BJ (cell line): ENCODE data around the gene SLC25A51. TPM values are rescaled to one million over a fixed set of nuclear protein-coding genes. Genes with fewer than 3 reads are reported as not detected.

ENCODE experiments used
- CTCF ChIA-PET: fragments of 350-600 bp; formaldehyde crosslinking; extraction: SDS; loops from one replicate; lab custom pipeline; 2021; ENCODE audit warnings: antibody characterized with exemption, inconsistent platforms; lab: Yijun Ruan, JAX
- POLR2A ChIA-PET: fragments of 300-600 bp; sonication (Branson Sonifier 250); formaldehyde crosslinking; extraction: SDS; loops from one replicate; lab custom pipeline; 2021; ENCODE audit warnings: antibody characterized with exemption; lab: Charles Lee
- DNase-seq: peaks from one replicate; pipeline ENCODE4 v3.0.0-alpha.2; 2011; ENCODE audit warnings: low read depth
- H3K27me3 ChIP-seq: 2 replicates; pipeline ENCODE4 v1.6.0; 2011; ENCODE audit warnings: low read length; ENCODE audit not compliant: control insufficient read depth, insufficient read depth
- H3K36me3 ChIP-seq: 2 replicates; pipeline ENCODE4 v1.5.1; 2011; ENCODE audit warnings: low read length; ENCODE audit not compliant: control insufficient read depth, insufficient read depth
- H3K4me3 ChIP-seq: 2 replicates; pipeline ENCODE4 v1.5.1; 2011; ENCODE audit warnings: low read depth, mild to moderate bottlenecking, control low read depth, low read length
- polyA plus RNA-seq: library from polyadenylated mRNA; depleted of rRNA; stranded (reverse); fragments of >200 nt; gene quantifications from 2 replicates; pipeline ENCODE4 v1.2.3, GENCODE V29; 2011
- TF ChIP-seq, protein P1 (sequence below): IDR thresholded peaks from 2 replicates; pipeline ENCODE4 v1.5.1; 2011; ENCODE audit warnings: low read depth, mild to moderate bottlenecking, control low read depth, inconsistent platforms, low read length, moderate library complexity; ENCODE audit not compliant: insufficient read depth

Gene SLC25A51
- polyA plus RNA-seq, 1 experiment, result 15.6 TPM

DNA sequence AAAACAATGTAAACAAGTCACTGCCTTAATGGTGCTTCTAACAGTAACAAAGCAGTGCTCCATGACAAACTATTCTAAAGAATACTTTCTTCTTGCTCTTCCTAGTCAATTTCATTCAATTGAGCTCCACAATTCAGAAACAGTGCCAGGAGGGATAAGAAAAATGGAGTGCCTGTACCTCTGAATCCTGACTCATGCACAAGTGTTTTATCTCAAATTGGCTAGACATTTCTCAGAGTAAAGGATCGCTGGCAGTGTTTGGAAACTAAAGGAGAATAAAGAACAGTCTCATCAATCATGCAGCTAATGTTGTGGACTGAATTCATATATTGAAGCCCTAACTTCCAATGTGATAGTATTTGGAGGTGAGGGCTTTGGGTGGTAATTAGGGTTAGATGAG lies 27.6 kb downstream of the SLC25A51 start:
- no peak for DNase-seq
- TF ChIP-seq, protein P1, sequence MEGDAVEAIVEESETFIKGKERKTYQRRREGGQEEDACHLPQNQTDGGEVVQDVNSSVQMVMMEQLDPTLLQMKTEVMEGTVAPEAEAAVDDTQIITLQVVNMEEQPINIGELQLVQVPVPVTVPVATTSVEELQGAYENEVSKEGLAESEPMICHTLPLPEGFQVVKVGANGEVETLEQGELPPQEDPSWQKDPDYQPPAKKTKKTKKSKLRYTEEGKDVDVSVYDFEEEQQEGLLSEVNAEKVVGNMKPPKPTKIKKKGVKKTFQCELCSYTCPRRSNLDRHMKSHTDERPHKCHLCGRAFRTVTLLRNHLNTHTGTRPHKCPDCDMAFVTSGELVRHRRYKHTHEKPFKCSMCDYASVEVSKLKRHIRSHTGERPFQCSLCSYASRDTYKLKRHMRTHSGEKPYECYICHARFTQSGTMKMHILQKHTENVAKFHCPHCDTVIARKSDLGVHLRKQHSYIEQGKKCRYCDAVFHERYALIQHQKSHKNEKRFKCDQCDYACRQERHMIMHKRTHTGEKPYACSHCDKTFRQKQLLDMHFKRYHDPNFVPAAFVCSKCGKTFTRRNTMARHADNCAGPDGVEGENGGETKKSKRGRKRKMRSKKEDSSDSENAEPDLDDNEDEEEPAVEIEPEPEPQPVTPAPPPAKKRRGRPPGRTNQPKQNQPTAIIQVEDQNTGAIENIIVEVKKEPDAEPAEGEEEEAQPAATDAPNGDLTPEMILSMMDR, result no peak
- Histone ChIP-seq H3K27me3 (no peaks in the 10 kb centered on the region), H3K4me3 (no peak overlapping the region), H3K36me3 (0 out of 2 replicates have a peak, but pooled peaks cover 2% of the 10 kb centered on the region)
- ChIA-PET POLR2A (no interaction called here), CTCF (interaction anchor here (1.7 kb wide), 1 partner anchor 8 kb away, joined by 4 read pairs; no protein-coding TSS in a partner anchor)

DNA sequence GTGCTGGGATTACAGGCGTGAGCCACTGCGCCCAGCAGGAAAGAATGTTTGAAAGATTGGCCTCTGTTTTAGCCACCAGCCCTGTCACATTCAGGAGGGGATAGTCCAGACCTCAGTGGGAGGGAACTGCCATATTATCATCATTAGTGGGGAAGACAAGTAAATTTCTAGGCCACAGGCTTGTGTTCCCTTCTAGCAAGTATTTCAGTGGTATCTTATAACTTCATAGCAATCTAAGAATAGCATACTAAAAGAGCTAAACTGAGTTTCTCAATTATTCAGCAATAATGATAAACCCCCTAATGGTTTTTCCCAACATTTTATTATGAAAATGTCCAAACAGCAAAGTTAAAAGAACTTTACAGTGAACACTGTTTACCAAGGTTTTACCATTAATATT lies 30.0 kb downstream of the SLC25A51 start:
- ChIA-PET POLR2A (no interaction called here), CTCF (no interaction called here)
- 0 out of 2 replicates have a peak, but pooled peaks cover 1% of the 10 kb centered on the region for H3K36me3 ChIP-seq
- DNase-seq, result no peak
- no peaks in the 10 kb centered on the region for H3K27me3 ChIP-seq
- TF ChIP-seq, protein P1, result no peak
- H3K4me3 ChIP-seq, result no peak overlapping the region

DNA sequence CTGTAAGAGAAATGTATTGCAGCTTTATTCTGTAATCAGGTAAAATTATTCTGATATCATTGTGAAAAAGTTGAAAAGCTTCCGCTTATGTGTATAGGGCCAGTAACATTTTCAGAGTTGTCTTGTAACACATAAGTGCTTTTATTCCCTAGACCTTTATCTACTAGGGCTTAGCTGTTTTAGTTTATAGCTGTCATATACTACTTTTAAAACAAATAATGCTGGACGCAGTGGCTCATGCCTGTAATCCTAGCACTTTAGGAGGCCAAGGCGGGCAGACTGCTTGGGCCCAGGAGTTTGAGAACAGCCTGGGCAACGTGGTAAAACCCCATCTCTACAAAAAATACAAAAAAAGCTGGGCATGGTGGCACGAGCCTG lies 33.1 kb downstream of the SLC25A51 start:
- Histone ChIP-seq H3K27me3 (no peaks in the 10 kb centered on the region), H3K4me3 (no peak overlapping the region), H3K36me3 (0 out of 2 replicates have a peak, but pooled peaks cover 1% of the 10 kb centered on the region)
- CTCF ChIA-PET, result interaction anchor here (0.7 to 1.9 kb wide), 2 partner anchors 11 to 13 kb away, joined by 3 to 4 read pairs; no protein-coding TSS in a partner anchor
- DNase-seq, result no peak
- TF ChIP-seq, protein P1, result no peak
- POLR2A ChIA-PET, result interaction anchor here (0.6 kb wide), 1 partner anchor 46 kb away, joined by 3 read pairs; no protein-coding TSS in a partner anchor

DNA sequence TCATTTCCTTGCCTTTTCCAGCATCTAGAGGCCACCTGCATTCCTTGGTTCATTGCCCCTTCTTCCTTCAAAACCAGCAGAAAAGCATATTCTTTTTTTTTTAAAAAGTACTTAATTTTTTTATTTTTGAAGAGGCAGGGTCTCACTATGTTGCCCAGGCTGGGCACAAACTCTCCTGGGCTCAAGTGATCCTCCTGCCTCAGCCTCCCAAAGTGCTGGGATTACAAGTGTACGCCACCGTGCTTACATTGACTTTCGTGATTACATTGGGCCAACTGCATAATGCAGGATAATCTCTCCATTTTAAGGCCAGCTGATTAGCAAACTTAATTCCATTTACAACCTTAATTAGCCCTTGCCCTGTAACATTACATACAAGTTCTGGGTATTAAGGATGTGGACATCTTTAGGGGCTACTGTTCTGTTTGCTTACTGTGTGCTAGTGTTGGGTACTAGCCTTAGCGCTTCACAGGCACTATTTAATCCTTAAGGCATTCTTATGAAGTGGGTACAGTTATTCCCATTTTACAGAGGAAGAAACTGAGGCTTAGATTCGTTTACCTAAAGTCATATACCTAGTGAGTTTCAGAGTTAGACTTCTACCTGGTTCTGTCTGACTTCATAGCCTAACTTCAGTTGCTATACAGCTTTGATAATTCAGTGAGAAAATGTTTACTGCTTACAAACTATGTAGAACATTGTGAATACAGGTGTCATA lies 33.7 kb downstream of the SLC25A51 start:
- Histone ChIP-seq H3K27me3 (no peaks in the 10 kb centered on the region), H3K4me3 (no peak overlapping the region), H3K36me3 (0 out of 2 replicates have a peak, but pooled peaks cover 1% of the 10 kb centered on the region)
- ChIA-PET POLR2A (no interaction called here), CTCF (interaction anchor here (1.9 kb wide), 1 partner anchor 13 kb away, joined by 4 read pairs; no protein-coding TSS in a partner anchor)
- DNase-seq, result no peak
- TF ChIP-seq, protein P1, result no peak

DNA sequence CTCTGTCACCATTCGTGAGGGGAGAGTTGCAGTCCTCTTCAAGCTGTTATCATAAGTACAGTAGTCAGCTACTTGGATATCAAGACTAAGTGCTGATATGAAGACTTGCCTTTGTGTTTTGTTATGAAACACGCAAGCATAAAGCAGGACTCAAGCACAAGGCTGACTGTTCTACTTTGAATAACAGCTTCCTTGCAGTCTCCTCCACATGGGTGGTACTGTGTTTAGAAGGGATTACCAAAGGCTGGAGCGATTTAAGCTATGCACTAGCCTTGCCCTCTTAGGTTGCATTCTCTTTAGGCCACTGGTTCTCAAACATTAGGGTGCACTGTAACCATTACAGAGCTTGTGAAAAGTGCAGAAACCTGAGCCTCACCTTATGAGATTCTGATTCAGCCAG lies 41.4 kb downstream of the SLC25A51 start:
- ChIA-PET POLR2A (no interaction called here), CTCF (interaction anchor here (0.6 to 0.7 kb wide), 2 partner anchors 31 to 40 kb away, joined by 3 to 4 read pairs; no protein-coding TSS in a partner anchor)
- H3K4me3 ChIP-seq, result no peak overlapping the region
- peaks cover 15% of the 10 kb centered on the region for H3K36me3 ChIP-seq
- TF ChIP-seq, protein P1, result no peak
- no peaks in the 10 kb centered on the region for H3K27me3 ChIP-seq
- no peak for DNase-seq
